GM04503 (cell line): Measurements from ENCODE around the gene ZNF284.
"Not testable (repeated sequence)": the region's sequence is repeated elsewhere in the genome, so short reads cannot be mapped to it uniquely, and the experiment has no call there.

Experiments used
- DNase-seq: peaks from one replicate; pipeline ENCODE4 v3.0.0-alpha.2; 2012; ENCODE audit warnings: low read depth

The ZNF284 gene

DNA sequence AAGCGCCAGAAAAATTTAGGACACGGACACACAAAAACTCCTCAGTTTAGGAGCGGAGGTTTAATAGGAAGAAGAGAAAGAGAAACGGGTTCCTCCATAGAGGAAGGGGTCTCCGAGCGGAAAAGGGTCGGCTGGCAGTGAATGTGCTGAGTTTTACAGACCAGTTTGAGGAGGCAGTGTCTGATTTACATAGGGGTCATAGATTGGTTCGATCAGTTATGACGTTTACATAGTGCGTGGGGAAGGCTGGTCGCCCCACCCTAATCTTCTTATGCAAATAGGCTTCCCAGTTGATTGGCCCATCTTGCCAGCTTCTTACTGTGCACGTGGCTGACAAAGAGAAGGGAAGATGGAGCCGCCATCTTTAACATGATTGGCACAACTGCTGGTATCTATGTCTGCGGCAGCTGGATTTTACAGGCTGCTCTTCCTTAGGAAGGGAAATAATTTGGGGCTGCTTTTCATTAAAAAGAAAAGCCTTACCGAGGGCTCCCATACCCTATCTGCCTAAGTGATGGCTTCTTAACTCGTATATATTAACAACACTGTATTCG, 40.0 kb downstream of the ZNF284 start:
- DNase-seq = peak; percentile 53

DNA sequence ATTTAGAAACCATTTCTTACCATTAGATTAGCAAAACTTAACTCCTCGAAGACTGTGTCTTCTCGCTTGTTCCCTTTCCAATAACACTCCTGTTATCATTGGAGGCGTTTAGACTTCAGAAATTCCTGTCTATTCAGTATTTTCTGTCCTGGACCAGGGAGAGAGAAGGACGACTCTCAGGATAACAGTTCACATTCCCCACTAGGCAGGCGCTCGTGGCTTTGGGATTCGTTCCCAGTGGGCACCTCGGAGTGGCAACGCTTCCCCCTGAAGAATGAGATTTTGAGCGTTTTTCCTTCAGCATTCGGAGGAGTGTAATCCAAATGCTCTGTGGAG, 40.8 kb downstream of the ZNF284 start:
- no peak for DNase-seq

DNA sequence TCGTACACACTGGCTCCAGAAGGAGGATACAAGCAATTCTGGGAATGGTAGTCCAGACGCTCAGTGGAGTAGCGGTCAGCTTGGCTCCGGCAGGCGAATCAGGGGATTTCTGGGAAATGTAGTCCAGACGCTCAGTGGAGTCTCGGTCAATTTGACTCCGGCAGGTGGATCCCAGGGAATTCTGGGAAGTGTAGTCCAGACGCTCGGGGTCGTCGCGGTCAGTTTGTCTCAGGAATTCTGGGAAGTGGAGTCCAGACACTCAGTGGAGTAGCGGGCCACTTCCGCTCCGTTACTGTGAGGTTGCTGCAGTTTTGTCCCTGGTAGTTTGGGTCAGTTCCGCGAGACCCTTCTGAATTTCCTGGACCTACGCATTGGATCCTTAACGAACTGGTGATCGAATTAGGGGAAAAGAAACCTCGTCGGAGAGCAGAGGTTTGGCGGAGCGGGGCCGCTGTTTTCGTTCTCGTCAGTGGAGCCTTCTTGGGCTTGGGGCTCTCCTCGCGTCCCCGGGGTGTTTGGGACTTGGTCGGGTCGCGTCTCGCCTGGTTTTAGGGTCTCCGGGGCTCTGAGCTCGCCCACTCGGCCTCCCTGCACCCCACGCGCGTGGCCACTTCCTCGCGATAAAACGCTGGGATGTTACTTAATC, 41.3 kb downstream of the ZNF284 start, which contains the start of gene ZNF225:
TSS of gene ZNF225 (plus strand) at position 262 of the 646 bp plus-strand sequence. CDS start 2,429 bp downstream, outside the sequence.
- DNase-seq = peak; percentile 96

DNA sequence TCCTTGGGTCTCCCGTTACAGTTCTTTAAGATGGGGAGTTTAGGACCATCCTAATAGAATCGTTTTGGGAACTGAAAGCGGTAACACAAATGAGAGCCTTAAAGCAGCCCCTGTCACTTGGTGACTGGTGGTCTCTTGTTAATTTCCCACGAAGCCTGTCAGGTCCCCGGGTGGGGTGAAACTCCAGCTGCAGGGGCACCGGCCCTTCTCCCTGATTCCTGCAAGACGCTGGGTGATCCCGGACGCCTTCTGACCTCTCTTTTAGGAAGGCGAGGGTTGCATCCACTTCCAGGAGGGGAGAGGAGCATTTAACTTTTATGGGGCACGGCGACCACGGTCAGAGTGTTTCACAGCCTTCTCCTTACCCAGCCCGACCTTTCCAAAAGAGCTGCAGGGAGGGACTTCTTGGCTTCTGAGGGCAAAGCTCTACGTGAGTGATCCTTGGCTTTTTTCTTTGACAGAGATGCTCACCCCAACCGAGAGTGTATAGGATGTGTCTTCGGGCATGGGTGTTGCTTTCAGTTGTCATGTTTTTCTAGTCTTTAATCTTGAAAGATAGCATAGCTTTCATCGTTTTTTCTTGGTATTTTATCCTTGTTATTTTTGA, 41.9 kb downstream of the ZNF284 start:
- no peak for DNase-seq

DNA sequence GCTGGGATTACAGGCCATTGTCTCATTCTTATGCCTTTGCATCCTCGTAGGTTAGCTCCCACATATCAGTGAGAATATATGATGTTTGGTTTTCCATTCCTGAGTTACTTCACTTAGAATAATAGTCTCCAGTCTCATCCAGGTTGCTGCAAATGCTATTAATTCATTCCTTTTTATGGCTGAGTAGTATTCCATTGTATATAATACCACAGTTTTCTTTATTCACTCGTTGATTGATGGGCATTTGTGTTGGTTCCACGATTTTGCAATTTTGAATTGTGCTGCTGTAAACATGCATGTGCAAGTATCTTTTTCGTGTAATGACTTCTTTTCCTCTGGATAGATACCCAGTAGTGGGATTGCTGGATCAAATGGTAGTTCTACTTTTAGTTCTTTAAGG, 49.2 kb downstream of the ZNF284 start:
- DNase-seq = not testable (repeated sequence)

DNA sequence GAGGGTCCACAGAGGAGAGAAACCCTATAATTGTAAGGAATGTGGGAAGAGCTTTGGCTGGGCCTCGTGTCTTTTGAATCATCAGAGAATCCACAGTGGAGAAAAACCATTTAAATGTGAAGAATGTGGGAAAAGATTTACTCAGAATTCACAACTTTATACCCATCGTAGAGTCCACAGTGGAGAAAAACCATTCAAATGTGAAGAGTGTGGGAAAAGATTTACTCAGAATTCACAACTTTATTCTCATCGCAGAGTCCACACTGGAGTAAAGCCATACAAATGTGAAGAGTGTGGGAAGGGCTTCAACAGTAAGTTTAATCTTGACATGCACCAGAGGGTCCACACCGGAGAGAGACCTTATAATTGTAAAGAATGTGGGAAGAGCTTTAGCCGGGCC, 60.0 kb downstream of the ZNF284 start:
- no peak for DNase-seq
